BE2C (cell line): ENCODE data around the gene STK39.

Source experiments
- DNase-seq: peaks from one replicate; pipeline ENCODE4 v3.0.0-alpha.2; 2020
- H3K27me3 ChIP-seq: fragments of 250-450 bp; sonication (Bioruptor Pico); 2 replicates; pipeline ENCODE4 v1.5.1; 2020; ENCODE audit warnings: mild to moderate bottlenecking
- H3K36me3 ChIP-seq: fragments of 250-450 bp; sonication (Bioruptor Pico); 2 replicates; pipeline ENCODE4 v1.5.1; 2020; ENCODE audit warnings: mild to moderate bottlenecking
- H3K4me1 ChIP-seq: fragments of 250-450 bp; sonication (Bioruptor Pico); 2 replicates; pipeline ENCODE4 v1.5.1; 2020
- H3K4me3 ChIP-seq: 2 replicates; pipeline ENCODE4 v1.5.1; 2011; ENCODE audit warnings: low read depth, low read length
- H3K9me3 ChIP-seq: fragments of 250-450 bp; sonication (Bioruptor Pico); 2 replicates; pipeline ENCODE4 v1.5.1; 2020
- CTCF ChIP-seq: IDR thresholded peaks from 2 replicates; pipeline ENCODE4 v1.5.1; 2012; ENCODE audit warnings: mild to moderate bottlenecking, low read depth, low read length

STK39 gene

GRCh38 chr2:167941604-167942003, 305.8 kb downstream of the STK39 start:
- Histone ChIP-seq H3K4me3 (no peak overlapping the region), H3K27me3 (no peaks in the 10 kb centered on the region), H3K36me3 (no peaks in the 10 kb centered on the region), H3K4me1 (no peaks in the 10 kb centered on the region), H3K9me3 (no peaks in the 10 kb centered on the region)
- TF ChIP-seq CTCF: no peak
- DNase-seq: no peak

GRCh38 chr2:167940734-167941507, 306.5 kb downstream of the STK39 start:
- Histone ChIP-seq H3K9me3 (no peaks in the 10 kb centered on the region), H3K36me3 (no peaks in the 10 kb centered on the region), H3K27me3 (no peaks in the 10 kb centered on the region), H3K4me3 (no peak overlapping the region), H3K4me1 (no peaks in the 10 kb centered on the region)
- no peak for TF ChIP-seq CTCF
- no peak for DNase-seq

- H3K4me3 ChIP-seq: no peak overlapping the region
- H3K36me3 ChIP-seq: no peaks in the 10 kb centered on the region
- no peak for DNase-seq
- H3K4me1 ChIP-seq: no peaks in the 10 kb centered on the region
- no peaks in the 10 kb centered on the region for H3K9me3 ChIP-seq
- no peaks in the 10 kb centered on the region for H3K27me3 ChIP-seq
- TF ChIP-seq CTCF: no peak
These were observed 307.1 kb downstream of the STK39 start for GRCh38 chr2:167940346-167940725.

GRCh38 chr2:167939514-167940345, 307.7 kb downstream of the STK39 start:
- Histone ChIP-seq H3K4me1 (no peaks in the 10 kb centered on the region), H3K9me3 (no peaks in the 10 kb centered on the region), H3K27me3 (no peaks in the 10 kb centered on the region), H3K36me3 (no peaks in the 10 kb centered on the region), H3K4me3 (no peak overlapping the region)
- no peak for TF ChIP-seq CTCF
- no peak for DNase-seq

GRCh38 chr2:167937403-167937802, 310.0 kb downstream of the STK39 start:
- Histone ChIP-seq H3K4me3 (no peak overlapping the region), H3K27me3 (no peaks in the 10 kb centered on the region), H3K4me1 (no peaks in the 10 kb centered on the region), H3K36me3 (no peaks in the 10 kb centered on the region), H3K9me3 (no peaks in the 10 kb centered on the region)
- TF ChIP-seq CTCF: no peak
- no peak for DNase-seq

- TF ChIP-seq CTCF: no peak
These were observed 311.6 kb downstream of the STK39 start for GRCh38 chr2:167935803-167936110.

More at GRCh38 chr2:167935803-167936110, 311.6 kb downstream of the STK39 start:
- H3K4me1 ChIP-seq: no peaks in the 10 kb centered on the region
- no peak overlapping the region for H3K4me3 ChIP-seq
- DNase-seq: peak; percentile 42
- no peaks in the 10 kb centered on the region for H3K27me3 ChIP-seq
- no peaks in the 10 kb centered on the region for H3K36me3 ChIP-seq
- no peaks in the 10 kb centered on the region for H3K9me3 ChIP-seq
